ENCODE results near the gene FASN.
A peak's percentile ranks its signal among the peaks of the same experiment; 100 is the strongest.
"Not testable (repeated sequence)": the region's sequence is repeated elsewhere in the genome, so short reads cannot be mapped to it uniquely, and the experiment has no call there.

Gene FASN

DNA sequence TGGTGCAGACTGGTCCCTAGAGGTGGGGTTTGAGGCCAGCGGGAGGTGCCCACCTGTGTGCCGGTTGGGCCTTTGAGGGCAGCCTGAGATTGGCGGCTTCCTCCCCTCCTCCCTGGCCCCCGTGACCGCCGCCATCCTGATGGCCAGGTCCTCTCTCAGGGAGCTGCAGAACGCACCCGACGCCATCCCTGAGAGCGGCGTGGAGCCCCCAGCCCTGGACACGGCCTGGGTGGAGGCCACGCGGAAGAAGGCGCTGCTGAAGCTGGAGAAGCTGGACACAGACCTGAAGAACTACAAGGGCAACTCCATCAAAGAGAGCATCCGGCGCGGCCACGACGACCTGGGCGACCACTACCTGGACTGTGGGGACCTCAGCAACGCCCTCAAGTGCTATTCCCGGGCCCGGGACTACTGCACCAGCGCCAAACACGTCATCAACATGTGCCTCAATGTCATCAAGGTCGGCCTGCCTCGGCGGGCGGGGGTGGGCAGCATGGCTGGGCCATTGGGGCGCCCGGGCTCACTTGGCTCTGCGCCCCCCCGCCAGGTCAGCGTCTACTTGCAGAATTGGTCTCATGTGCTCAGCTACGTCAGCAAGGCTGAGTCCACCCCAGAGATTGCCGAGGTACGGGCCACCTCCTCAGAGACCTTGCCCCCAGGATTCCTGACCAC, 43.5 kb downstream of the FASN start:
- no peak for DNase-seq

DNA sequence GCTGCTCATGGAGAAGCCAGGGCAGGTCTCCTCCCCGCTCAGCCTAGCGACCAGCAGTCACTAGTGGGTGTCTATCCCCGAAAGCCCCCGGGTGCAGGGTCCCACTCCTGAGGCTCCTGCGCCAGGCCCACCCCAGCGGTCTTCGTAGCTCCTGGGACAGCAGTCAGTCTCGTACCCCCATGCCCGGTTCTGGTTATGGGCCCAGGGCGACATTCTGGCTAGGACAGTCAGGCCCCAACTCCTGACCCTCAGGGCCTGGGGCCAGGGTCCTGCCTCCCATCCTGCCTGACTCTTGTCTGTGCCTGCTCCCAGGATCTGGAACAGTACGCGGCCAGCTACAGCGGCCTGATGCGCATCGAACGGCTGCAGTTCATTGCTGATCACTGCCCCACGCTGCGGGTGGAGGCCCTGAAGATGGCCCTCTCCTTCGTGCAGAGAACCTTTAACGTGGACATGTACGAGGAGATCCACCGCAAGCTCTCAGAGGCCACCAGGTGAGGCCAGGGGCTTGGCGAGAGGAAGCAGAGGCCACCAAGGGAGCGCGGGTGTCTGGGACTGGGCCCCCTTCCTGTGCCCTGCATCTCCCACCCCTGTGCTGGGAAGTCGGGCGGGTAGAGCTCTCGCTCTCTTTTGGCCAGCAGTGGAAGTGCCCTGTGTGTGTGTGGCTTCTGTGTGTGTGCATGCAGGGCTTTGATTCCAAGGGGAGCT, 44.3 kb downstream of the FASN start:
- DNase-seq = no peak

DNA sequence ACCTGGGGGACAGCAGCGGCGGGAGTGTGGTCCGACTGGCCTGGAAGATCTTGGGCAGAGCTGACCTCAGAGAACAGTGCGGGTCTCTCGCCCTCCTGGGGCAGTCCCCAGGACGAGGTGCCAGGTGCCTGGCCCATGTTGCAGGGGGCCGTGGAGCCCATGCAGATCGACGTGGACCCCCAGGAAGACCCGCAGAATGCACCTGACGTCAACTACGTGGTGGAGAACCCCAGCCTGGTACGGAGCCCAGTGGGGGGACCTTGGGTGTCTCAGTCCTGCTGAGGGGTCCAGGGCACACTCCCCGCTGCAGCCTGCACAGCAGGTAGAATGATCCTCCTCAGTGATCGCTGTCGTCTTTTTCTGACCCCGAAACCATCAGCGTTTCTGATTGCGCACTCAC, 44.9 kb downstream of the FASN start:
- DNase-seq = no peak

DNA sequence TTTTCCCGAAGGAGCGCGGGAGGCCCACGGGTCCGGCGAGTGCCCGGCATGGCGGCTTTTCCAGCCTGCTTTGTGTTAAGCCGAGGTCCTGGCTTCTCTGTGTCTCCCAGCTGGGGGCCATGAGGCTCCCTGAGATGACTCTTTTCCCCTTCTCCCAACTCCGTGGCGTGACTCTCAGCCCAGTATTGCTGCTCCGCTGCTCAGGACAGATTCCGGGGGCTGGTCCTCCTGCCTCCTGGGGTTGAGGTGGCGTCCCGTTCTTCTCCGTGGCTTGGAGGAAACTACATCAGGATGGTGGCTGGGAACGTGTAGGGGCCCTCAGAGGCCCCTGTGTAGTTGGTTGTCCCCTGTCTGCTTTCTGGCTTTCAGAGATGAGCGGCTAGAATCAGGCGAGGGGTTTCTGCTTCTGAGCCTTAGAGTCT, 45.4 kb downstream of the FASN start:
- DNase-seq = no peak

DNA sequence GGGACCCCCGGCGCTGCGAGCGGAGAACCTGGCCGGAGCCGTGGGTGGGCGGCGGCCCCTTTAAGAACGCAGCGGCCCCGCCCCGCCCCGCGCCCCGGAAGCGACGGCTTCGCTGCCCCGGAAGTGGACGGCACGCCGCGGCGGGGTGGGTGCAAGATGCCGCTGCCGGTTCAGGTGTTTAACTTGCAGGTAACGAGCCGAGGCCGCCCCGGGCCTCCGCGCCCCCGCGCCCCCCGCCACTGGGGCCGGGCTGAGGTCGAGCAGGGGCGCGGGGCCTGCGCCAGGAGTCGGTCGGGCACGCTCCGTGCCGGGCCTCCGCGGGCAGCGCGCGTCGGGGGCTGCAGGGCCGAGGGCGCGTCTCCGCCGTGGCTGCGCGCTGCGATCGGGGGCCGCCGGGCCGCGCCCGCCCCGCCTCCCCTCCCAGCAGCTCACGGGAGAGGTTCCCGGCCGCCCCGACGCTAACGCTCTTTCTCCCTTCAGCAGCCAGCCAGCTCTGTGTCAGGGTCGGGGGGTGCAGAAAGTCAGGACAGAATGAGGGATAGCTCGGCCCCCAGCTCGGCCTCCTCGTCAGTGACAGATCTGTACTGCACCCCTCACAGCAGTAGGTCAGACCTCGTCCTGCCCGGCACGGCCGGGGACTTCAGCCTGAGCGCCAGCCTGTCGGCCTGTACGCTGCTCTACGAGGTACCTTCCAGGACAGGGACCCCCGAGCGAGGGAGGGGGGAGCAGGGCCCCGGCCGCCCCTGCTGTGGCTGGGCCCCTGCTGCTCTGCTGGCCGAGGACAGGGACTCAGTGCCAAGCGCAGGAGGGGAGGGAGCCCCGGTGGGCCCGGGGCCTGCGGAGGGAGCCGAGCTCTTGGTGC, 46.0 kb downstream of the FASN start, which contains the start of the genes GPS1 and RFNG:
GPS1 (plus strand) TSS at position 123 of the 862 bp plus-strand sequence; CDS start at position 157, 34 bp downstream.
RFNG (minus strand) TSS at position 36 of the 862 bp plus-strand sequence. CDS start 45 bp downstream, outside the sequence.
- peak in 1 of 2 experiments; percentile 68 for DNase-seq

DNA sequence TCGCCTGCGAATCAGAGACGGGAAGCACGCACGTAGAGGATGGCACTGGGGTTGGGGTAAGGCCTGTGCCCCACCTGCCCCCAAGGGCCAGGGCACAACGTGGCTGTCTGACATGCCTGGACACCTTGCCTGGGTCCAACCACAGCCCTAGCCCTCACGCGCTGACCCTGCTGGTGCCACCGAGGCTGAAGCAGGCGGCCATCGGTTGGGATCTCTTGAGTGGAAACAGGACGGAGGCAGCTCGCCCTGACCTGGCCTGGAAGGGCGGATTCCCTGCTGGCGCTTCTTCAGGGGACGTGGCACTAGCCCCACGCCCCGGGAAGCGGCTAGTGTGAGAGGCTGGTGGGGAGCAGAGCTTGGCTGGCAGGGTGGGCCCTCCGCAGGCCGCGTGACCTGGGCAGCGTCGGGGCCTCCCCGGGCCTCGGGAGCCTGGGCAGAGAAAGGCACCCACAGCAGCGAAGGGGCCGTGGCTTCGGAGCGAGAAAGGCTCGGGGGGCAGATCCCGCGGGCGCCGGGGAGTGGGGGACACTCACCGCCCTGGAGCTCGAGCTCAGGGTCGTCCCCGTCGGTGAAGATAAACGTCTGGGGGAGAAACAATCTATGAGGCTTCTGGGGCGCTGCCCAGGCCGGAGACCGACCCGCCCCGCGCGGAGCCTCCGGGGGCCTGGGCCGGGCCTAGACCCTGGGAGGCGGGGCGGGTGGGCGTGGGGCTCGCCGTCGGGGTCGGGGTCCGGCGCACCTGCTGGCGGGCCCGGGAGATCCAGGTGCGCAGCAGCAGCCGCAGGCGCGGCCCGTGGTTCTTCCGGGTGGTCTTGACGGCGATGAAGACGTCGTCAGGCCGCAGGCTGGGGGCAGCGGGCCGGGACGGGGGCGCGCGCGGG, 47.0 kb downstream of the FASN start:
- DNase-seq = no peak

DNA sequence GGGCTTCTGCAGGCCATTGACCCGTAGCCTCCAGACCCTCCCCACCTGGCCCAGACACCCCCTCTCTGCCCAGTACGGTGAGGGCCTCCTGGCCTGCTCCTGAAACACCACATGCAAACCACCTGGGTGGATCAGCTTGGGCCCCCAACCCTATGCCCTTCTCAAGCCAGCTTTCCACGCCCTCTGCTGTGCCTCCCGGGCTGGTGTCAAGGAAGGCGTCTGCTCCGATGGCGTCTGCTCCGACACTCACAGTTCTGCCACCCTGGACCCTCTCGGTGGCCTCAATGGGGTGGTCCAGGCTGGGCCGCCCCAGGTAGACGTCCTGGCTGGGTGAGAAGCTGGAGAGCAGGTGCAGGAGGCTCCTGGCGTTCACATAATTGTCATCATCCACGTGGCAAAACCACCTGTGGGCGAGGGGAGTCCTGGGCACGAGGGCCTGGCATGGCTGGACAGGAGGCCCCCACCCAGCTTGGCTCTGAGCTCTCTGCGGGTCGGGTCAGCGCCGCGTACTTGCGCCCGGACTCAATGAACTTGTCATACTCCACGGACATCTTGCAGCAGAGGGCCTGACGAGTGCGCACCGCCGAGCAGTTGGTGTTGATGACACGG, 47.8 kb downstream of the FASN start:
- DNase-seq = no peak

DNA sequence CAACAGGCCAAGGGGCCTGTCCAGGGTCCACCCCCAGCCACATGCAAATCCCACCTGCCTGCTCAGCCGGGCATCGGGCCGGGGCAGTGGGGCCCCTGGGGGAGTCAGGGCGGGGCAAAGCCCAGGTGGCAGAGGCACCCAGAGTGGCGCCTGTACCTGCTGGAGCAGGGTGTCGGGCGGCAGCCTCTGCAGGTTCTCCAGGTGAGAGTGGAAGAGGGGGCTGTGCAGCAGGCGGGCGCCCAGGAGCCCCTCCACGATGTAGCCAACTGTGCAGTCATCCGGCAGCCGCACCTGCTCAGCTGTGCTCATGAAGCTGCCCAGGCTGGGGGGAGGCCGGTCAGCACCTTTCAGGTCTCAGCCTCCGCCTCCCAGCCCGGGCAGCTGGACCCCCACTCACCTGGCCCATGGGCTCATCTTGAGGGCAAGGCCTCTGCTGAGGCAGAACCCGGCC, 48.5 kb downstream of the FASN start:
- DNase-seq = no peak

DNA sequence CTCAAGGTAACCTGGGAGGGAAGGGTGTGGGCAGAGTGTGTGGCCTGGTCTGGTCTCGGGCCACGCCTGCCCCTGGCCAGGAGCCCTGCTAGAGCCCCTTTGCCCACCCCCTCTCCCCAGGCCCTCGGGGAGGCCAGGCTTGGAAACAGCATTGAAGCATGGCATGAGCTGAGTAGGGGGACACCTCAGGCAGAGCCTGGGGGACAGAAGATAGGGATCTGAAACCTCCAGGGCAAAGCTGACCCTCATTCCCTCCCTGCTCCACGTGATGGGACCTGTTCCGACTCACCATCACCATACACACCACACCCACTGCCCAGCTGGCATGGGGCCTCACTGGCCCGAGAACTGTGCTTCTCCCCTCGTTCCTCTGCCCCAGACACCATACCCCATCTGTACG, 48.9 kb downstream of the FASN start:
- no peak for DNase-seq

DNA sequence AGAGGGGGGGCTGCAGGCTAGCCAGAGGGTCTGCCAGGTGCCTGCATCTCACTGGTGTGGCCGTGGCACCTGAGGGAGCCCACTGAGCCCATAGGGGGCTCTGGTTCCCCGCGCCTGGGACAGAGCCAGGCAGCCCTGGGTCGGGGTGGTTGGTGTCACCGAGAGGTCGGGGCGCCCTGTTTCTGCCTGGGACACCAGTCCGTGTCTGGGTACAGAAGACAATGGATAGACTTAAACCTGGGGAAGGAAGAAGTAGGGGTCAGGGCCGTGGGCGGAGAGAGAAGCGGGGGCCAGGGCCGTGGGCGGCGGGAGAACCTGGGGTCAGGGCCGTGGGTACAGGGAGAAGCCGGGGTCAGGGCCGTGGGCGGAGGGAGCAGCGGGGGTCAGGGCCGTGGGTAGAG, 49.5 kb downstream of the FASN start:
- no peak for DNase-seq

DNA sequence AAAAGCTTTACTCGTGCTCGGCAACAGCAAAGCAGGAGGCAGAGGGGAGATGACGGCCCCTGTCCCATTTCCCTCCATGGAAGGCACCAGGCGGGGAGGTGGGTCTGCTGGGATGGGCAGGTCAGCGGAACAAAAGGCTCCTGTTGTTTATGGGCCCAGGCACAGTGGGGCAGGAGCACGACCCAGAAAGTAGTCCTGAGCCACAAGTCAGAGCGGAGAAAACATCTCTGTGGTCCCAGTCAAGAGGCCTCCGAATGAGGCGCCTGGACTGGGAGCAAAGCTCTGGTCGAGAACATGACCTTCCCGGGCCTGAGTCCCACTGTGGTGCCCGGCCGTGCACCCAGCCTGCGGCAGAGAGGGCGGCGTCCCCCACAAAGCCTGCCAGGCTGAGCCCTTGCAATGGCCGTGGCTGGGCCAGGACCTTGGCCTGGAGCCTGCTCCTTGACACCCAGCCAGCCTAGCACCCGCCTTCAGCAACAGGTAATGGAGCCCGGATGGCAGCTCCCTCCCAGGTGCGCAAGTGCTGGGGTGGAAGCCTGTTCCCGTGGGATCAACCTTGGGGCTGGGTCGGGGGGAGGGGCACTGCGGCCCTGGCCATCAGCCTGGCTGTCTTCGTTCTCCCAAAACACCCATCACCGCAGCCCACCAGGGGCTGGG, 50.0 kb downstream of the FASN start:
- DNase-seq = no peak

DNA sequence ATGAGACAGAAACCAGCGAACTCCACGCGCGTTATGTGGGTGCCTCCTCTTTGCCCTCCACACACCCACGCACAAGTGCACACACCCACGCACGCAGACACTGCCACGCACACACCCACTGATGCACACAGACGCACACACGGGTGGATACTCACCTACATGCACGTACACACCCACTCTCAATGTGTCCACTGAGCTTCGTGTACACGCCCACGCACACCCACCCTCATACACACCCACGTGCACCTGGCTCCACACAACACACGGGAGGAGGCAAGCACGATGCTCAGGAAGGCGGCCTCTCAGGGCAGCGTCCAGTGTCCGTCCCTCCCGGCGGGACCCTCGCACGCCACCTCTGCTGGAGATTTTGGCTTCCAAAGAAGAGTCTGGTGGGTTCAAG, 50.7 kb downstream of the FASN start:
- DNase-seq = no peak

DNA sequence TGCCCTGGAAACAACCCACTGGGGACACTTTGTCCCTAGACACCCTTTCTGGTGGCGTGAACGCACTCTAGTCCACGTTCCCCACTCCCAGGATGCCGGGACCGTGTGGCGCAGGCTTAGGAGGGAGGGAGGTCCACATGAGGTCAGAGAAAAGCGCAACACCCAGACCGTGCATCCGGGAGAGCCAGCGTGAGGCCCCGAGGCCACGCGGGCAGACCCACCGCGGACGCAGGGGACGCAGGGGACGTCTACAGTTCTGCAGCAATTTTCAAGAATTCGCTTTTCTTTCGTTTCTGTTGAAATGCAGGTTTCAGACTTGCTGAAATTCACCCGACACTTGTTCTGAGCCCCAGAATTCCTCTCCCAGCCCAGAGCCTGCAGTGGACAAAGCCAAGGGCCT, 51.1 kb downstream of the FASN start:
- no peak for DNase-seq

DNA sequence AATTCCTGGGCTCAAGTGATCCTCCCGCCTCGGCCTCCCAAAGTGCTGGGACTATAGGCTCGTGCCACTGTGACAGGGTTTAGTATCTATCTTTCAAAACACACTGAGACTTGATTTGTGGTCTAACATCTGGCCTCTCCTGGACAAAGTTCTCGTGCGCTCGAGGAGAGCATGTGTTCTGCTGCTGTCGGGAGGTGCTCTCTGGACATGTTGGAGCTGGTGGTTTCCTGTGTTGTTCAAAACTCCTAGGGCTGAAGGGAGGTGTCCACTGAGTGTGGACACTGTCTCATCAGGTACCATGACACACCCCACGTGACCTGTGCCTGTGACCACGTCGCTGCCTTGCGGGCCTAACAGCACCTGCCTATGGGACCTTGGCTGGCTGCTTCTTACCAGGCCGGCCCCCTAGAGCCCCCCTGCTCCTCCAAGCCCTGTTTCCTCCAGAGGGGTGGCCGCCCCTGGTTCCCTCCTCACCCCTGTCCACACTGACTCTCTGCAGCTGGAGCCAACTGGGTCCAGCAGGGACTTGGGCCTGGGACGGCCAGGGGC, 52.0 kb downstream of the FASN start:
- DNase-seq = no peak

DNA sequence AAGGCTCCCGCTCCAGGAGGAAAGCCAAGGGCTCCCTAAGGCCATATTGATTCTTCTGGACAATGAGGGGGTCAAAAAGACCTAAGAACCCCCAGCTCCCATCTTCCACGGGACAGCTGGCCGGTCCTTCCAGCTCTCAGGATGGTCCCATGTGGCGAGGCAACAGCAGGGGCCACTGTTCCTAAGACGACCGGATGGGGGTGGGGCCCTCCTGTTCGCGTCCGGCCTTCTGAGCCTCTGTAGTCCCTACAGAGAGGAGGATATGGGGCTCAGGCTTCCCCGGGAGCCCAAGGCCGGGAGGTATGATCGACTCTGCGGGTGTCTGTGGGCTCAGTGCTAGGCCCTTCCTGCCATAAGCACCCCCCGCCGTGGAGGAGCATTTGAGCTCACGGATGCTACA, 54.5 kb downstream of the FASN start:
- DNase-seq = no peak

DNA sequence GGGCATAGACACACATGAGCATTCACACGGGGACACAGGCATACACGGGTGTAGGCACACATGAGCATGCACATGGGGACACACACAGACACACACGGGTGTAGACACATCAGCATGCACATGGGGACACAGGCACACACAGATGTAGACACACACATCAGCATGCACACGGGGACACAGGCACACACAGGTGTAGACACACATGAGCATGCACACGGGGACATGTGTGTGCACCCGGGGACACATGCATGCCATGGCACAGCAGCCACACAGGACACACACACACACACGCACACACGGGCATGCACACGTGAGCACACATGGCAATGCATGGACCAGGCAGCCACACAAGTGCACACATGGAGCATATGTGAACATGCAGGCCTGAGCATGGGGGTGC, 55.4 kb downstream of the FASN start:
- DNase-seq = no peak

DNA sequence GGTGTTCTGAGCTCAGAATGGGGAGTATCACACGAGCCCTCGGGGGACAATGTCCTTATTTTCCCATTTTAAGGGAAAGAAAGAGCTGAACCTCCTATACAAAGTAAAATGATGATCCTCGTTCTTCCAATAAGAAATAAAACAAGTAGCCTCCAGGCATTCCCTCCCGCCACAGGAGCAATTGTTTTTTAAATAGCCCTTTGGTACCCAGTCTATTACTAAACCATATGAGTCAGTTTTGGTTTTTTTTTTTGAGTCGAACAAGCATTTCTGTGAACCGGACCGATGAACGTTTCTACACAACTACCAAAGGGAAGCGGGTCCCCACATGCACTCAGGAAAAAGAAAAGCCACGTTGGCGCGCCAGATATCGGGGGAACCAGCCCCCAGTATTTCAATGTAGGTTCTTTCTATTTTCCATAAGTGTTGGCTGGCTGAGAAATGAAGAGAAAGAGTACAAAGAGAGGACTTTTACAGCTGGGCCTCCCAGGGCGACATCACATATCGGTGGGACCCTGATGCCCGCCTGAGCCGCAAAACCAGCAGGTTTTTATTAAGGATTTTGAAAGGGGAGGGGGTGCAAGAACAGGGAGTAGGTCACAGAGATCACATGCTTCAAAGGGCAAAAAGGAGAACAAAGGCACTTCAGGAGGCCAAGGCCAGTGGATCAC, 56.8 kb downstream of the FASN start:
- no peak for DNase-seq

DNA sequence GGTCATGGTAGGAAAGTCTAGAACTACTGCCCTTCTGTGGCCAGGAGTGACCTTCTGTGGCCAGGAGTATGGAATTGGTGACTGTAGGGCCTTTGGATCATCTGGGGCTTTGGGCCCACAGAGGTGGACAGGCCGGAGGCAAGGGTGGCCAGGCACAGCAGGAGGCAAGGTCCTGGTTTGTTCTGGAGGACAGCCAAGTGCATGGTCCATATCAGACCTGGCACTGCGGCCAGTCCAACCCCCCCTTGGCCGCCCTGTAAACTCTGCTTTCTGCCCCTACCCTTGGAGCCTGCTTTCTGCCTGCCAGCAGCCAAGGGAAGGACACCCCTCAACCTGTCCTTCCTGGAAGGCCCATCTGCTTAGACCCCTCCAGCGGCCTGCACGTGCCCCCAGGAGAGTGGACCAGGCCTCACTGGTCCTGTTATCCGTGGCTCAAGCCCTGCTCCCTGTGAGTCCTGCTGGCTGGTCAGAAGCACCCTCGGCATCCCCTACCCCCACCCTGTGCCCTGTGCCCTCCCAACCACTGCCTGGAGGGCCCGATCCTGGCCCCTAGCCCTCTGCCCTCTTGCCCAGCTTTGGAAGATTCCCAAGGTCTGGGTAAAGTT, 58.2 kb downstream of the FASN start:
- no peak for DNase-seq

DNA sequence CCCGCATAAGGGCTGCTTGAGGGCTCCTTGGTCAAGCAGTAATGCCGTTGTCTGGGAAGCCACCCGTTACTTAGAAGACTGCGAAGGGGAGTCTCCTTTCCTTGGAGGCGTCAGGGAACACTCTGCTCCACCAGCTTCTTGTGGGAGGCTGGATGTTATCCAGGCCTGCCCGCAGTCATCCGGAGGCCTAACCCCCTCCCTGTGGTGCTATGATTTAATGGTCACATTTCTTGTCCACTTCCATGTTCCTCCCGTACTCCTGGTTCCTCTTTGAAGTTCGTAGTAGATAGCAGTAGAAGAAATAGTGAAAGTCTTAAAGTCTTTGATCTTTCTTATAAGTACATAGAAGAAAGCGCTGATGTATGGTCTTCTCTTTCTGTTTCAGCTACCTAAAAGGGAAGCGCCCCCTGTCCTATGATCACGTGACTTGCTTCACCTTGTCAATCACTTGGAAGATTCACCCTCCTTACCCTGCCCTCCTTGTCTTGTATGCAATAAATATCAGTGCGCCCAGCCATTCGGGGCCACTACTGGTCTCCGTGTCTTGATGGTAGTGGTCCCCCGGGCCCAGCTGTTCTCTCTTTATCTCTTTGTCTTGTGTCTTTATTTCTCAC, 59.1 kb downstream of the FASN start:
- not testable (repeated sequence) for DNase-seq

DNA sequence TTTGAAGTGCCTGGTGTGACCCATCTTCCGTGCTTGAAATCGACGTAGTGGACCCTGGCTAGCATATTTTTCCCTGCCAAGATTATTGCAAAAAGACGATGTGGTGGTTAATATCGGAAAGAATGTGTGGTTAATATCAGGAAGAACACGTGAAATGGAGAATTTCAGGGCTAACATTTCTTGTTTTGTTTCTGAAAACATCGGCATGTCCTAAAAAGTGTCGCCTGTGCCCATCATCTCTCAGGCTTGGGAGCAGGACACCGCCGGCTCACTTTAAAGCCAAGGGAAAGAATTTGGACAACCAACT, 60.2 kb downstream of the FASN start:
- DNase-seq = no peak
